A549 (cell line): ENCODE measurements around the gene CBFA2T3.

Experiments
- MAZ ChIP-seq: fragments of 150-350 bp; IDR thresholded peaks from 2 replicates; pipeline ENCODE4 v1.6.1; 2014; ENCODE audit warnings: antibody characterized with exemption, low read depth, low read length, borderline replicate concordance
- TF ChIP-seq, protein P1 (sequence below): fragments of 200-600 bp; sonication (generic); IDR thresholded peaks from 2 replicates; pipeline ENCODE4 v1.6.1; 2016; ENCODE audit warnings: antibody characterized with exemption, mild to moderate bottlenecking, moderate library complexity

DNA sequence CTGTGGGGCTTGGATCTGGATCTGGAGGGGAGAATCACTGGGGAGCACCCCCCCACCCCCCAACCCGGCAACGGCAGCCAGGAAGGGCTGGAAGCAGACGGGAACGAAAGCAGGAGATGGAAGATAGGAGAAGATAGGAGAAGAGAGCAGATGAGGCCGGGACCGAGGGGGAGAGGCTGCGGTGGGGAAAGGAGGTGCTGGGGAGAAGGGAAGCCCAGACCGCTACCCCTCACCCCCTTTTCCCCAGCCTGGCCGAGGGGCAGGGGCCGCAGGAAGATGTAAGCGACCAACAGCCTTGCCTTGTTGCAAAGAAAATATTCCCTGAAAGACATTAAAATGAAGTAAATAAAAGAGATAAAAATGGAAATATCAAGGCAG lies 26.8 kb upstream of the CBFA2T3 start:
- no peak for TF ChIP-seq MAZ
- TF ChIP-seq, protein P1, sequence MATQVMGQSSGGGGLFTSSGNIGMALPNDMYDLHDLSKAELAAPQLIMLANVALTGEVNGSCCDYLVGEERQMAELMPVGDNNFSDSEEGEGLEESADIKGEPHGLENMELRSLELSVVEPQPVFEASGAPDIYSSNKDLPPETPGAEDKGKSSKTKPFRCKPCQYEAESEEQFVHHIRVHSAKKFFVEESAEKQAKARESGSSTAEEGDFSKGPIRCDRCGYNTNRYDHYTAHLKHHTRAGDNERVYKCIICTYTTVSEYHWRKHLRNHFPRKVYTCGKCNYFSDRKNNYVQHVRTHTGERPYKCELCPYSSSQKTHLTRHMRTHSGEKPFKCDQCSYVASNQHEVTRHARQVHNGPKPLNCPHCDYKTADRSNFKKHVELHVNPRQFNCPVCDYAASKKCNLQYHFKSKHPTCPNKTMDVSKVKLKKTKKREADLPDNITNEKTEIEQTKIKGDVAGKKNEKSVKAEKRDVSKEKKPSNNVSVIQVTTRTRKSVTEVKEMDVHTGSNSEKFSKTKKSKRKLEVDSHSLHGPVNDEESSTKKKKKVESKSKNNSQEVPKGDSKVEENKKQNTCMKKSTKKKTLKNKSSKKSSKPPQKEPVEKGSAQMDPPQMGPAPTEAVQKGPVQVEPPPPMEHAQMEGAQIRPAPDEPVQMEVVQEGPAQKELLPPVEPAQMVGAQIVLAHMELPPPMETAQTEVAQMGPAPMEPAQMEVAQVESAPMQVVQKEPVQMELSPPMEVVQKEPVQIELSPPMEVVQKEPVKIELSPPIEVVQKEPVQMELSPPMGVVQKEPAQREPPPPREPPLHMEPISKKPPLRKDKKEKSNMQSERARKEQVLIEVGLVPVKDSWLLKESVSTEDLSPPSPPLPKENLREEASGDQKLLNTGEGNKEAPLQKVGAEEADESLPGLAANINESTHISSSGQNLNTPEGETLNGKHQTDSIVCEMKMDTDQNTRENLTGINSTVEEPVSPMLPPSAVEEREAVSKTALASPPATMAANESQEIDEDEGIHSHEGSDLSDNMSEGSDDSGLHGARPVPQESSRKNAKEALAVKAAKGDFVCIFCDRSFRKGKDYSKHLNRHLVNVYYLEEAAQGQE = no peak
